GM12874 (cell line): ENCODE measurements around the gene EPB41L2.

Source experiments
- CTCF ChIP-seq: IDR thresholded peaks from 2 replicates; pipeline ENCODE4 v1.5.1; 2011; ENCODE audit warnings: low read depth, mild to moderate bottlenecking, control low read depth, low read length, moderate library complexity; ENCODE audit not compliant: insufficient read depth

The EPB41L2 gene

GRCh38 chr6:130997061-130997753 is 65.8 kb downstream of the EPB41L2 start:
- no peak for TF ChIP-seq CTCF

- TF ChIP-seq CTCF, result no peak
Observed at GRCh38 chr6:130996635-130997034, 66.4 kb downstream of the EPB41L2 start.

DNA sequence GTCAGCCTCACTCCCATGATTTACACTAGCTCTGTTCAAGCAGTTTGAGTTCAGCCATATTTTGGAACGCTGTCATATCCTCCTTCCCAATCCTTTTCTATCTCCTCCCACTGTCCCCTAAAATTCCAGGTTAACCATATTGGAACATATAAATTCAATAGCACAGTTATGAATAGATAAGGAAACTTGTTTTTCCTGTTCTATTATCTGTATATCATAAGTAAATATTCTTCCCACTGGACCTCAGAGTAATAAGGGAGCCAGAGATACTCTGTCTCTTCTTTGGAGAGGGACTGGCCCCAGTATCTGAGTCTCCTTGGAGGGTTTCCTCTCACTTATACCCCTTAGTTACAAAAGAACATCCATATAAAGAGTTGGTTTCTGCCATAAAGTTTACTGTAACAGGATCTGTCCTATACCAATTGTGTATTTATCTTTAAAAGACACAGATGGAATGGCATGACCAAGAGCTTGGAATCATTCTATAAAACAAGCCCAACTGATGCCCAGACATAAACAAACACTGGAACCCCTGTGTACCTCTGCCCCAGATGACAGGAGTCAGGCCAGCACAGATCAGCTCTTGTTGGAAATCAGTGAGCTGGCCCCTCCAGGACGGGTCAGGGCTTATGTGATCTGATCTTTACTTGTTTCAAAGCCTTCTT is 67.1 kb downstream of the EPB41L2 start:
- no peak for TF ChIP-seq CTCF

DNA sequence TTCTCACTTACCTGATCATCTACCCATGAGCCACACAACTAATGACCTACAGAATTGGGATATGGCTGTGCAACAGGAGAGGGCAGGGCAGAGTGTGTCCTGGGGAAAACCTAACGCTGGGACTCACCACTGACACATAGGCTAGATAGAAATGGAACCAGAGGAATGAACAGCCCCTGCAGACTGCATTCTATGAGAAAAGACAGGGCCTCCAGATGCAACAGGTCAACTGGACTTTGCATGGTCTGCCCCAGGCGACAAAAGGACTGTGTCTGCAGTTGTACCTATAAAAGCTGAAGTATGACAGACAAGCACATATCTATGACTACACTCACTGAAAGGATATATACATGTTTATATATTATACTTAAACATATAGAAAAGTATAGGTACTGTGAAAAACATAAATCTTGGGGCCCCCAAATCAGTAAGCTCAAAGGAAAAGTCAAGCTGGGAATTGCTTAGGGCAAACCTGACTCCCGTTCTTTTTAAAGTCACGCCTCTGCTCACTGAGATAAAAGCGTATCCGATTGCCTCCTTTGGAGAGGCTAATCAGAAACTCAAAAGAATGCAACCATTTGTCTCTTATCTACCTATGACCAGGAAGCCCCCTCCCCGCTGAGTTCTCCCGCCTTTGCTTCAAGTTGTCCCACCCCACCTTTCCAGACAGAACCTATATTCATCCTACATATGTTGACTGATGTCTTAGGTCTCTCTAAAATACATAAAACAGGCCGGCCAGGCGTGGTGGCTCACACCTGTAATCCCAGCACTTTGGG is 68.5 kb downstream of the EPB41L2 start:
- no peak for TF ChIP-seq CTCF

DNA sequence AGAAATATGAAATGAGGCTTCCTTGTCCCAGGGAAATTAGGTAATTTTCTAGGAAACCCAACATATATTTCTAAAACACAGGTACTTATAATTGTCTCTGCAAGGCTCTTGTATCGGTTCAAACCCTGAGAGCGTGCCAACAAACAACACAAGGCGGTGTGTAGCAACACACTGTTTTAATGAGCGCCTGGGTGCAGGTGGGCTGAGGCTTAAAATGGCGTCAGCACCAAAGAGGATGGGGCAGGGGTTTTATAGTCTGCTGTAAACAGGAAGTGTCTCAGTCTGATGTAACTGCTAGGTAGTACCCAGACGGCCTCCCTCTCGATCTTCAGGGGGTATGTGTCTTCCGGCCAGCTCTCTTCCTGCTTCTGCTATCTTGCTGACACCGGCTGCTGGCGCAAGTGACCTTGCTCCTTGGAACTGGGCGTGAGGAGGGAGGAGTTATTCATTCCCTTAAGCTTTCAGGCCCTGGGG is 69.7 kb downstream of the EPB41L2 start:
- no peak for TF ChIP-seq CTCF

DNA sequence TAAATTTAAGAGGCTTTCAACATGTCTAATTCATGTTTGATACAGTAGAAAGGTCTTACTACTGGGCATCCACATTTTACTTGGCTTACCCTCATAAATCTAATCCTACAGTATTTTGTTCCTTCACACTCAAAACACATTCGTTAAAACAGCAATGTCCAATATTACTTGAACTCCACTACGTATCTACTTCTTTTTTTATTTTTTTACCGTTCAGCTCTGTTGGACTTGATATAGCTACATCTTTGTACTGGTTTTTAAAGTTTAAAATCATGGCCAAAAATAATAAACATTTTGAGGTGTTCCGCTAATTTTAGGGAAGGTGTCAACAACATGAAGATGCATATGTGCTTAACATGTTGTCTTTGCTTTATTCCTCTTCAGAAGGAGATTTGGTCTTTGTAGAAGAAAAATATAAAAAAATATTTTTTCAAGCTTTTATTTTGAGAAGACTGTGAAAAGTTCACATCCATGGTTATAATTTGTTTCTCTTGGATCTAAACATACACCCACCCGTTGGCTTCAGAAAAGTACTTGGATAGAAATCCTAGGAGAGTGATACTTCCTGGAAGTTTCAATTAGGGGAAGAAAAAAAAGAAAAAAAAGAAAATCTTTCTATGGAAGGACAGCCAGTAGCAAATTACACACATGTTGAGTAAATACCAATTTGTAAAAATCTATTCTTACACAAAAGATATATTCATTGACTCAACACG is 71.5 kb downstream of the EPB41L2 start:
- TF ChIP-seq CTCF, result no peak

GRCh38 chr6:130985115-130985514 is 77.9 kb downstream of the EPB41L2 start:
- no peak for TF ChIP-seq CTCF
